Suprapubic skin (tissue), 4 donors: Measurements from ENCODE around the gene CADM2. TPM values are rescaled to one million over a fixed set of nuclear protein-coding genes. Genes with fewer than 3 reads are reported as not detected.
A peak's percentile ranks its signal among the peaks of the same experiment; 100 is the strongest.

ENCODE experiments used
- DNase-seq, 2 donors: peaks; one replicate each; pipeline ENCODE4 v3.0.0-alpha.2; 2019; ENCODE audit warnings: low spot score in 2 of 2
- H3K27ac ChIP-seq: fragments of 200-600 bp; sonication (generic); one replicate; pipeline ENCODE4 v1.5.1; 2019
- H3K27me3 ChIP-seq: fragments of 200-600 bp; sonication (generic); one replicate; pipeline ENCODE4 v1.5.1; 2019
- H3K36me3 ChIP-seq: fragments of 200-600 bp; sonication (generic); one replicate; pipeline ENCODE4 v1.5.1; 2019
- H3K4me1 ChIP-seq: fragments of 200-600 bp; sonication (generic); one replicate; pipeline ENCODE4 v1.5.1; 2019
- H3K4me3 ChIP-seq: fragments of 200-600 bp; sonication (generic); one replicate; pipeline ENCODE4 v1.5.1; 2019; ENCODE audit warnings: mild to moderate bottlenecking
- H3K9me3 ChIP-seq: fragments of 200-600 bp; sonication (generic); one replicate; pipeline ENCODE4 v1.5.1; 2019
- EP300 ChIP-seq: sonication (generic); formaldehyde crosslinking; IDR thresholded peaks from one replicate; pipeline ENCODE4 v1.6.1; 2017; ENCODE audit warnings: antibody characterized with exemption
- POLR2A ChIP-seq, 2 donors: fragments of 450-650 bp; IDR thresholded peaks; one replicate each; pipeline ENCODE4 v1.6.1; 2017; ENCODE audit warnings: antibody characterized with exemption in 2 of 2, mild to moderate bottlenecking in 2 of 2, moderate library complexity in 2 of 2
- POLR2AphosphoS5 ChIP-seq, 3 donors: sonication (generic); formaldehyde crosslinking; IDR thresholded peaks; one replicate each; pipeline ENCODE4 v1.6.1; 2017; ENCODE audit warnings: antibody characterized with exemption in 3 of 3
- WGBS: methylation state at CpG from one replicate; pipeline ENCODE4 v1.1.5; 2018; 5-methylcytosine and 5-hydroxymethylcytosine counted together
- total RNA-seq, 4 donors: library from RNA; depleted of rRNA; stranded (reverse); fragments of >200 nt; gene quantifications; one replicate each; pipeline ENCODE4 v1.1.0, GENCODE V29; 2016
- TF ChIP-seq, protein P1 (sequence below), 2 donors: fragments of 200-600 bp in 1 of 2; fragments of 450-650 bp in 1 of 2; sonication (generic) in 1 of 2; IDR thresholded peaks; one replicate each; pipeline ENCODE4 v1.5.1; 2016 to 2019; ENCODE audit warnings: antibody characterized with exemption in 2 of 2, mild to moderate bottlenecking in 1 of 2, moderate library complexity in 1 of 2

The CADM2 gene
- total RNA-seq, 4 donors from 2014 or later, result 0.68 to 2.8 (median 1.4) TPM

DNA sequence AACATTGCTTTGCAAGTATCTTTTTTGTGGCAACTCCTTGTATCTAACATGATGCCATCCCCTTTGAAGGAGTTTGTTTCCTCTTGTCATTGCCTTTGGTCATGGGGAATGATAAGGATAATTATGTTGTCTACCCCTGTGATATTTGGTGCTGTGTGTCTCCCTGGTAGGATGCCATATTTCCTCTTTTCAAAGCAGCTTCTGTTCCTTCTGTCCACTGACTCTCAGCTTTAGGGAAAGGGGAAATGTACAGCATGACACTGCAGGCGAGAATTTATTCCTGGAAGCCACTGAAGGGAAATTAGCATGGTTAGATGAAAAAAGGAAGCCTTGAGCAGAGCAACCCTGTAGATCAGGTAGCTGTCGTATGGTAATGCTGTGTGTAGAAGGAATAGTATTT, 576.7 kb downstream of the CADM2 start:
- DNase-seq, result no peak
- H3K9me3 ChIP-seq, result no peaks in the 10 kb centered on the region
- WGBS, result 54% methylated on average over 2 of the region's 2 CpGs
- H3K4me1 ChIP-seq, result no peaks in the 10 kb centered on the region
- H3K36me3 ChIP-seq, result no peaks in the 10 kb centered on the region
- H3K27me3 ChIP-seq, result no peaks in the 10 kb centered on the region
- H3K27ac ChIP-seq, result no peak overlapping the region
- TF ChIP-seq EP300 (no peak), POLR2A (IDR thresholded peaks at IDR 0.05) (no peak), POLR2AphosphoS5 (IDR thresholded peaks at IDR 0.05) (no peak)
- TF ChIP-seq, protein P1, sequence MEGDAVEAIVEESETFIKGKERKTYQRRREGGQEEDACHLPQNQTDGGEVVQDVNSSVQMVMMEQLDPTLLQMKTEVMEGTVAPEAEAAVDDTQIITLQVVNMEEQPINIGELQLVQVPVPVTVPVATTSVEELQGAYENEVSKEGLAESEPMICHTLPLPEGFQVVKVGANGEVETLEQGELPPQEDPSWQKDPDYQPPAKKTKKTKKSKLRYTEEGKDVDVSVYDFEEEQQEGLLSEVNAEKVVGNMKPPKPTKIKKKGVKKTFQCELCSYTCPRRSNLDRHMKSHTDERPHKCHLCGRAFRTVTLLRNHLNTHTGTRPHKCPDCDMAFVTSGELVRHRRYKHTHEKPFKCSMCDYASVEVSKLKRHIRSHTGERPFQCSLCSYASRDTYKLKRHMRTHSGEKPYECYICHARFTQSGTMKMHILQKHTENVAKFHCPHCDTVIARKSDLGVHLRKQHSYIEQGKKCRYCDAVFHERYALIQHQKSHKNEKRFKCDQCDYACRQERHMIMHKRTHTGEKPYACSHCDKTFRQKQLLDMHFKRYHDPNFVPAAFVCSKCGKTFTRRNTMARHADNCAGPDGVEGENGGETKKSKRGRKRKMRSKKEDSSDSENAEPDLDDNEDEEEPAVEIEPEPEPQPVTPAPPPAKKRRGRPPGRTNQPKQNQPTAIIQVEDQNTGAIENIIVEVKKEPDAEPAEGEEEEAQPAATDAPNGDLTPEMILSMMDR (IDR thresholded peaks at IDR 0.05), result no peak
- no peak overlapping the region for H3K4me3 ChIP-seq

DNA sequence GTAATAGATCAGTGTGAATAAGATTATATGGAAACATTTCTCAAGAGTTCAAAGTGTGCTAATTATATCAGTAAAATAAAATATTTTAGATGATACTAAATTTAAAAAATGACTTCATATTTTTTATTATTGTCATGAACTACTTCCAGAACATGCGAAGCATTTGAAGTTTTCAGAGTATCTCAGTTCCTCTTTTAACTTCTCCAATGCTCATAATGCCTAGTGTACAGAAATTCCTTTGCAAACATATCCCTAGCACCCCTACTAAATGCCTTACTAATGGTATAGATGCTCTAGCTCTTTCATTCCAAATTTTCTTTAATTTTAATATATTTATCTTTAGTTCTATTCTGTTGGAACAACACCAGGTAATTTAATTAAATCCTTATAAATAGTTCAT, 580.4 kb downstream of the CADM2 start:
- WGBS, result 40% methylated on average over 1 of the region's 1 CpG

DNA sequence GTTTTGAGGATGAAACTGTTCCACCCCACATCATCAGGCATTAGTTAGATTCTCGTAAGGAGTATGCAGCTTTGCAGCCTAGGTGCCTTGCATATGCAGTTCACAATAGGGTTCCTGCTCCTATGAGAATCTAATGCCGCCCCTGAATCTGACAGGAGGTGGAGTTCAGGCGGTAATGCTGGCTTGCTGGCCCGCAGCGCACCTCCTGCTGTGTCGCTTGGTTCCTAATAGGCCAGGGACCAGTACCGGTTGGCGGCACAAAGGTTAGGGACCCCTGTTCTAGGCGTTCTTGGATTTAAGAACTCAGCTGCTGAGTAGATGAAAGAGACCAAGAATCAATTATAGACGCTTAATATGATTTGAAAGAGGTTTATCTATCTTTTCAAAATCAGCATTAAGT, 595.4 kb downstream of the CADM2 start:
- no peak for DNase-seq
- Histone ChIP-seq H3K9me3 (no peaks in the 10 kb centered on the region), H3K36me3 (no peaks in the 10 kb centered on the region), H3K27ac (no peak overlapping the region), H3K4me1 (no peaks in the 10 kb centered on the region), H3K4me3 (no peak overlapping the region), H3K27me3 (no peaks in the 10 kb centered on the region)
- WGBS, result 80% methylated on average over 10 of the region's 10 CpGs
- TF ChIP-seq POLR2AphosphoS5 (IDR thresholded peaks at IDR 0.05), result no peak

More for the DNA sequence above, 580.4 kb downstream of the CADM2 start:
- Histone ChIP-seq H3K4me3 (no peak overlapping the region), H3K27me3 (no peaks in the 10 kb centered on the region), H3K9me3 (no peaks in the 10 kb centered on the region), H3K36me3 (no peaks in the 10 kb centered on the region), H3K27ac (no peak overlapping the region), H3K4me1 (no peaks in the 10 kb centered on the region)
- TF ChIP-seq EP300 (no peak), POLR2AphosphoS5 (IDR thresholded peaks at IDR 0.05) (no peak), POLR2A (IDR thresholded peaks at IDR 0.05) (no peak)
- TF ChIP-seq, protein P1 (IDR thresholded peaks at IDR 0.05), result no peak
- DNase-seq, result no peak

DNA sequence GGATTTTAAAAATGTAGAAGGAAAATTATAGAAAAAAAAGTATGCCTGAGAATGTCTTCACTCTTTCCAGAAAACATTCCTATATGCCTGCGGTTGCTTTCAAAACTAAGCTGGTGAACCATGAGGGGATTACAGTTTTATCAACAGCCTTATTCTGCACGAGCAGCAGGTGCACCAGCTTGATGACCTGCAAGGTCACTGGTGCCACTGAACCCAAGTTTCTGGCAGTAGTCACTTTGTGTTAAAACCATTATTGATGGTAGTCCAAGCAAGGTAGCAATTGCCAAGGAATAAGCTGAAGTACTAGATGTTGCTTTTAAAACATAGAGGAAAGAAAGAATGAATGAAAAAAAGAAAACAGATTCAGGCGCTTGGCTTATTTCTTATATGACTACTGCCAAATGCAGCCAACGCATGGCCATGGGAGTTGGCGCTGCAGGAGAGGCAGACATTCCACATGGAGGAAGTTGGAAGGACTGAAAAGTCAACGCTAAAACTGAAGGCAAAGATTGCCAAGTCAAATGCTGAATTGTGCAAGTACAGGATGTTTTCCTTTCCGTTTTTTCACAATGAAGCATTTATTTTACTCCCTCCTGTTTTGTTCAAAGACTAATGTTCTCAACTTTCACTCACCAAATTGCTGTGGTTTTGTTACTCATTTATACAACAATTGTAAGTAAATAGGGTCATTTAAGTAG, 601.4 kb downstream of the CADM2 start:
- H3K27me3 ChIP-seq, result no peaks in the 10 kb centered on the region
- no peaks in the 10 kb centered on the region for H3K4me1 ChIP-seq
- H3K27ac ChIP-seq, result no peak overlapping the region
- TF ChIP-seq, protein P1 (IDR thresholded peaks at IDR 0.05), result no peak
- TF ChIP-seq EP300 (no peak), POLR2AphosphoS5 (IDR thresholded peaks at IDR 0.05) (no peak), POLR2A (IDR thresholded peaks at IDR 0.05) (no peak)
- no peak overlapping the region for H3K4me3 ChIP-seq
- H3K9me3 ChIP-seq, result no peaks in the 10 kb centered on the region
- DNase-seq, result no peak
- H3K36me3 ChIP-seq, result no peaks in the 10 kb centered on the region
- WGBS, result 35% methylated on average over 7 of the region's 7 CpGs

DNA sequence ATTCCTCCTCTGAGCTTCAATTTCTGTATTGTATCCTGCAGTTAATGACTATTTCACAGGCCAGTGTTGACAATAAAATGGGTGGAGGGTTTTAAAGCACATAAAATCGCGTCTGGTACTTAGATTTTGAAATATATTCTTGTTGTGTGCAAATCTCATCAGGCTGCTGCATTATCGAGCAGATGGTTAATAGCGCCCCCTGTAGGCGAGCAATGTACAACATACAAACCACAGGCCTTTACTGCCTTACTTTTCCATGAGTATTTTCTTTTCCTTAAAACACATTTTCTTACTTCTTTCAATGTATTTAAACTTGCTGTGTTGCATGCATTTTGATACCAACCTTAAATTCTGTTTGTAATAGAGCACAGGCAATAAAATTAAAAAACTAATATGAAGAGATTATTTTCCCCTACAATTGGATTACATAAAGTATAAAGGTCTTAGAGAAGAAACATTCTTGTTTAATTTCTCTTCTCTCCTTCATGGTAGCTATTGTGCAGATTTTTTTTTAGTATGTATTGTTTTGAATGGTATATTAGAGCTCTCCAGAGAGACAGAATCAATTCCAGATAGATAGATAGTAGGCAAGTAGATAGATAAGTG, 608.4 kb downstream of the CADM2 start:
- no peaks in the 10 kb centered on the region for H3K4me1 ChIP-seq
- no peaks in the 10 kb centered on the region for H3K27me3 ChIP-seq
- 9% methylated on average over 5 of the region's 5 CpGs for WGBS
- DNase-seq, result no peak
- H3K27ac ChIP-seq, result no peak overlapping the region
- H3K36me3 ChIP-seq, result no peaks in the 10 kb centered on the region
- H3K9me3 ChIP-seq, result no peaks in the 10 kb centered on the region
- TF ChIP-seq POLR2AphosphoS5 (IDR thresholded peaks at IDR 0.05), result no peak
- TF ChIP-seq EP300, result no peak
- no peak for TF ChIP-seq POLR2A (IDR thresholded peaks at IDR 0.05)
- TF ChIP-seq, protein P1 (IDR thresholded peaks at IDR 0.05), result peak in 1 of 2 donors; percentile 19
- H3K4me3 ChIP-seq, result no peak overlapping the region
